H1 (cell line): ENCODE data around the gene COX19. TPM values are rescaled to one million over a fixed set of nuclear protein-coding genes. Genes with fewer than 3 reads are reported as not detected.

Experiments used
- CTCF ChIA-PET: fragments of 300-600 bp; sonication (Branson Sonifier 250); formaldehyde crosslinking; loops from one replicate; lab custom pipeline; 2021; ENCODE audit not compliant: partially characterized antibody; lab: Charles Lee
- POLR2A ChIA-PET: fragments of 300-600 bp; sonication (Branson Sonifier 250); formaldehyde crosslinking; loops from one replicate; lab custom pipeline; 2021; ENCODE audit warnings: inconsistent platforms; ENCODE audit not compliant: partially characterized antibody; lab: Charles Lee
- DNase-seq, 2 experiments: peaks; one replicate each; pipeline versions ENCODE4 v3.0.0 to v3.0.0-alpha.2; 2010 to 2022; ENCODE audit warnings: low spot score in 2 of 2, low read depth in 1 of 2, mixed read lengths in 1 of 2
- FAIRE-seq: peaks from 2 replicates; lab custom pipeline; 2011; peaks lifted over from hg19 to GRCh38; lab: Jason Lieb, UNC
- H2AFZ ChIP-seq: 2 replicates; pipeline ENCODE4 v1.8.1; 2012; ENCODE audit warnings: low read length, inconsistent platforms
- H2AK5ac ChIP-seq: 2 replicates; pipeline ENCODE4 v1.6.1; 2013; ENCODE audit warnings: low read depth, low read length
- H2BK120ac ChIP-seq: replicated peaks from 2 replicates; pipeline ENCODE3; 2013; ENCODE audit warnings: low read depth, low read length, inconsistent platforms
- H2BK12ac ChIP-seq: 2 replicates; pipeline ENCODE4 v1.6.1; 2013; ENCODE audit warnings: low read depth, low read length
- H2BK15ac ChIP-seq: 2 replicates; pipeline ENCODE4 v1.6.1; 2013; ENCODE audit warnings: low read length
- H2BK20ac ChIP-seq: 2 replicates; pipeline ENCODE4 v1.6.1; 2013; ENCODE audit warnings: low read length
- H2BK5ac ChIP-seq: 2 replicates; pipeline ENCODE4 v1.6.1; 2013; ENCODE audit warnings: low read depth, low read length
- H3K14ac ChIP-seq: 2 replicates; pipeline ENCODE4 v1.6.1; 2013; ENCODE audit warnings: inconsistent platforms; ENCODE audit not compliant: insufficient read length
- H3K18ac ChIP-seq: 2 replicates; pipeline ENCODE4 v1.6.1; 2013; ENCODE audit warnings: low read length; ENCODE audit errors: extremely low read depth
- H3K23ac ChIP-seq: 2 replicates; pipeline ENCODE4 v1.6.1; 2013; ENCODE audit warnings: inconsistent platforms; ENCODE audit not compliant: insufficient read length
- H3K23me2 ChIP-seq: 2 replicates; pipeline ENCODE4 v1.6.1; 2013; ENCODE audit warnings: low read depth, low read length
- H3K27ac ChIP-seq: 2 replicates; pipeline ENCODE4 v1.6.1; 2011; ENCODE audit warnings: low read depth, low read length, inconsistent platforms
- H3K27me3 ChIP-seq, 4 experiments: replicated peaks in 1 of 4; 1 replicate in 1 of 4; 2 replicates in 3 of 4; pipeline versions ENCODE4 v1.6.1 to v1.8.1; 2011 to 2013; ENCODE audit warnings: low read length in 3 of 4, mild to moderate bottlenecking in 3 of 4, inconsistent platforms in 2 of 4, mixed read lengths in 2 of 4, moderate library complexity in 1 of 4; ENCODE audit not compliant: control insufficient read depth in 3 of 4, insufficient read depth in 3 of 4; ENCODE audit errors: extremely low read depth in 1 of 4
- H3K36me3 ChIP-seq, 4 experiments: 2 replicates each; pipeline versions ENCODE4 v1.6.1 to v1.8.1; 2011 to 2013; ENCODE audit warnings: mild to moderate bottlenecking in 4 of 4, low read length in 3 of 4, moderate library complexity in 2 of 4, control low read depth in 1 of 4, inconsistent platforms in 1 of 4; ENCODE audit not compliant: insufficient read depth in 4 of 4, control insufficient read depth in 2 of 4
- H3K4ac ChIP-seq: replicated peaks from 2 replicates; pipeline ENCODE3; 2013; ENCODE audit warnings: low read length, low read depth, mixed read lengths, inconsistent platforms; ENCODE audit not compliant: insufficient read length
- H3K4me1 ChIP-seq, 4 experiments: replicated peaks in 1 of 4; 1 replicate in 1 of 4; 2 replicates in 3 of 4; pipeline versions ENCODE4 v1.6.1 to v1.8.1; 2011 to 2013; ENCODE audit warnings: low read length in 3 of 4, inconsistent platforms in 2 of 4, mixed read lengths in 1 of 4; ENCODE audit not compliant: insufficient read depth in 4 of 4, control insufficient read depth in 3 of 4
- H3K4me2 ChIP-seq, 2 experiments: 2 replicates each; pipeline versions ENCODE4 v1.6.1 to v1.8.1; 2011 to 2013; ENCODE audit warnings: low read depth in 2 of 2, low read length in 2 of 2, control low read depth in 1 of 2, inconsistent platforms in 1 of 2, mild to moderate bottlenecking in 1 of 2; ENCODE audit not compliant: insufficient read depth in 1 of 2
- H3K4me3 ChIP-seq, 4 experiments: fragments of 200-600, 300-600 bp in 1 of 4; sonication (generic), shearing (Covaris generic), sonication (Bioruptor Twin) in 1 of 4; 2 replicates each; pipeline versions ENCODE4 v1.5.1 to v1.8.1; 2011 to 2016; ENCODE audit warnings: low read length in 4 of 4, low read depth in 3 of 4, control low read depth in 2 of 4, inconsistent platforms in 2 of 4, mild to moderate bottlenecking in 2 of 4, mixed read lengths in 1 of 4, moderate library complexity in 1 of 4; ENCODE audit not compliant: insufficient read depth in 2 of 4; ENCODE audit errors: extremely low read depth in 1 of 4
- H3K56ac ChIP-seq: replicated peaks from 2 replicates; pipeline ENCODE3; 2013; ENCODE audit warnings: low read depth, mild to moderate bottlenecking, mixed read lengths, low read length, inconsistent platforms; ENCODE audit not compliant: insufficient read length
- H3K79me1 ChIP-seq: 2 replicates; pipeline ENCODE4 v1.6.1; 2013; ENCODE audit warnings: low read depth, low read length, control low read depth
- H3K79me2 ChIP-seq, 2 experiments: 2 replicates each; pipeline versions ENCODE4 v1.6.1 to v1.8.1; 2012 to 2013; ENCODE audit warnings: low read length in 2 of 2, mild to moderate bottlenecking in 2 of 2, inconsistent platforms in 1 of 2; ENCODE audit not compliant: insufficient read depth in 2 of 2, control insufficient read depth in 1 of 2
- H3K9ac ChIP-seq, 4 experiments: replicated peaks in 1 of 4; 1 replicate in 1 of 4; 2 replicates in 3 of 4; pipeline versions ENCODE4 v1.6.1 to v1.8.1; 2011 to 2013; ENCODE audit warnings: low read depth in 3 of 4, low read length in 3 of 4, control low read depth in 2 of 4, mild to moderate bottlenecking in 2 of 4, moderate library complexity in 2 of 4, inconsistent platforms in 1 of 4; ENCODE audit errors: extremely low read depth in 1 of 4
- H3K9me3 ChIP-seq, 2 experiments: 2 replicates each; pipeline versions ENCODE4 v1.6.1 to v1.8.1; 2012 to 2013; ENCODE audit warnings: mild to moderate bottlenecking in 2 of 2, moderate library complexity in 2 of 2, control low read depth in 1 of 2, inconsistent platforms in 1 of 2, low read depth in 1 of 2, low read length in 1 of 2, mixed read lengths in 1 of 2; ENCODE audit not compliant: insufficient read depth in 2 of 2
- H4K20me1 ChIP-seq, 2 experiments: replicated peaks in 1 of 2; 2 replicates each; pipeline versions ENCODE3 to v1.8.1; 2011 to 2013; ENCODE audit warnings: inconsistent platforms in 2 of 2, low read length in 2 of 2, mild to moderate bottlenecking in 1 of 2; ENCODE audit not compliant: insufficient read depth in 2 of 2, control insufficient read depth in 1 of 2
- H4K5ac ChIP-seq: 2 replicates; pipeline ENCODE4 v1.6.1; 2013; ENCODE audit warnings: low read length, low read depth, mixed read lengths, inconsistent platforms; ENCODE audit not compliant: insufficient read length
- H4K8ac ChIP-seq: 2 replicates; pipeline ENCODE4 v1.8.0; 2013; ENCODE audit warnings: mild to moderate bottlenecking, moderate library complexity, low read length, inconsistent platforms; ENCODE audit not compliant: insufficient read depth; ENCODE audit errors: extremely low read depth
- H4K91ac ChIP-seq: replicated peaks from 2 replicates; pipeline ENCODE3; 2013; ENCODE audit warnings: low read length, mixed read lengths, inconsistent platforms; ENCODE audit not compliant: insufficient read length
- BCL11A ChIP-seq, 2 experiments: IDR thresholded peaks; one replicate each; pipeline ENCODE4 v1.6.1; 2011; ENCODE audit warnings: low read depth in 2 of 2, low read length in 2 of 2, mild to moderate bottlenecking in 2 of 2
- FOSL1 ChIP-seq: IDR thresholded peaks from 2 replicates; pipeline ENCODE4 v1.6.1; 2011; ENCODE audit warnings: mild to moderate bottlenecking, low read depth, low read length, moderate library complexity; ENCODE audit not compliant: insufficient read depth
- HDAC2 ChIP-seq, 2 experiments: fragments of 300-600 bp in 1 of 2; sonication (generic) in 1 of 2; IDR thresholded peaks; 2 replicates each; pipeline ENCODE4 v1.6.1; 2011 to 2012; ENCODE audit warnings: low read depth in 2 of 2, low read length in 2 of 2, mild to moderate bottlenecking in 2 of 2, moderate library complexity in 2 of 2, borderline replicate concordance in 1 of 2, inconsistent platforms in 1 of 2
- MAFK ChIP-seq: IDR thresholded peaks from 2 replicates; pipeline ENCODE4 v1.6.1; 2012; ENCODE audit warnings: low read depth, mild to moderate bottlenecking, improper control_type of control experiment, low read length
- RAD21 ChIP-seq, 2 experiments: IDR thresholded peaks in 1 of 2; conservative IDR thresholded peaks in 1 of 2; 2 replicates each; pipeline ENCODE4 v1.6.1; 2011; ENCODE audit warnings: low read depth in 2 of 2, low read length in 2 of 2, improper control_type of control experiment in 1 of 2, inconsistent platforms in 1 of 2, mild to moderate bottlenecking in 1 of 2, moderate library complexity in 1 of 2
- TEAD4 ChIP-seq: IDR thresholded peaks from 2 replicates; pipeline ENCODE4 v1.6.1; 2012; ENCODE audit warnings: low read depth, low read length, inconsistent platforms, mixed read lengths
- WGBS, 2 experiments: shearing (Covaris generic) in 1 of 2; methylation state at CpG; one replicate each; pipeline versions ENCODE4 v1.1.6 to v1.1.7; 2013 to 2015; ENCODE audit warnings: low lambda C conversion rate in 2 of 2, mixed read lengths in 2 of 2, inconsistent platforms in 1 of 2, low coverage in 1 of 2, missing lambda C conversion rate in 1 of 2; ENCODE audit not compliant: insufficient replicate concordance in 2 of 2, insufficient coverage in 1 of 2, insufficient read length in 1 of 2; ENCODE audit errors: extremely low coverage in 1 of 2, missing lambda C conversion rate in 1 of 2; 5-methylcytosine and 5-hydroxymethylcytosine counted together
- polyA plus RNA-seq, 7 experiments: library from polyadenylated mRNA; depleted of rRNA in 3 of 7; stranded (reverse) in 5 of 7; unstranded in 2 of 7; fragments of >200 nt in 5 of 7; fragments of 200-250 nt in 2 of 7; gene quantifications; 1 replicate in 5 of 7; 2 replicates in 1 of 7; 4 replicates in 1 of 7; pipeline versions ENCODE4 v1.2.1 to v1.2.3, GENCODE V29; 2011 to 2013; ENCODE audit warnings: missing spikeins in 2 of 7, mixed read lengths in 2 of 7
- total RNA-seq: library from RNA; stranded (reverse); fragmentation: NEBNext Ultra II Directional; extraction: Animal tissue kit (Norgen Biotek cat#: 25700); gene quantifications from 2 replicates; pipeline ENCODE4 v1.2.1, GENCODE V29; 2021

The COX19 gene
- total and polyA plus RNA-seq, 2 of the 8 experiments (the other 6 are each of a cell fraction or from before 2014, with no cell fraction given) = 3.9 to 7.9 TPM

GRCh38 chr7:931871-932650 lies 43.3 kb downstream of the COX19 start:
- H4K5ac ChIP-seq = no peak overlapping the region
- no peaks in the 10 kb centered on the region for H3K23me2 ChIP-seq
- no peak overlapping the region for H3K4ac ChIP-seq
- no peak overlapping the region for H2BK15ac ChIP-seq
- H3K36me3 ChIP-seq = no peaks in the 10 kb centered on the region
- no peak overlapping the region for H2AFZ ChIP-seq
- no peak overlapping the region for H3K9ac ChIP-seq
- no peaks in the 10 kb centered on the region for H3K79me2 ChIP-seq
- H3K14ac ChIP-seq = no peak overlapping the region
- H4K20me1 ChIP-seq = no peaks in the 10 kb centered on the region
- CTCF ChIA-PET = interaction anchor here (1.5 kb wide), 1 partner anchor 244 kb away, joined by 5 read pairs; no protein-coding TSS in a partner anchor
- no peak overlapping the region for H3K27ac ChIP-seq
- no peaks in the 10 kb centered on the region for H3K9me3 ChIP-seq
- no peak for DNase-seq
- no peak for FAIRE-seq
- no peak overlapping the region for H3K56ac ChIP-seq
- no peak overlapping the region for H4K8ac ChIP-seq
- POLR2A ChIA-PET = interaction anchor here (0.8 to 2.1 kb wide), 2 partner anchors 11 to 40 kb away, joined by 3 to 8 read pairs; no protein-coding TSS in a partner anchor
- WGBS, 2 experiments = 91% methylated on average over 18 of the region's 21 CpGs; no CpG with 5 or more reads in 1 of the 2 experiments
- H3K4me3 ChIP-seq = no peak overlapping the region
- H2AK5ac ChIP-seq = no peak overlapping the region
- H3K27me3 ChIP-seq = no peaks in the 10 kb centered on the region
- H3K23ac ChIP-seq = no peak overlapping the region
- H3K18ac ChIP-seq = no peak overlapping the region
- no peak overlapping the region for H2BK12ac ChIP-seq
- H3K79me1 ChIP-seq = no peaks in the 10 kb centered on the region
- H3K4me2 ChIP-seq = no peak overlapping the region
- no peak overlapping the region for H2BK20ac ChIP-seq
- no peak overlapping the region for H4K91ac ChIP-seq
- no peak overlapping the region for H2BK120ac ChIP-seq
- no peak overlapping the region for H2BK5ac ChIP-seq
- H3K4me1 ChIP-seq = no peaks in the 10 kb centered on the region; a peak in 3 of 7 replicates
- no peak for TF ChIP-seq HDAC2 (IDR thresholded peaks at IDR 0.05; ENCODE audit: borderline replicate concordance in 1 of 2, low read depth in 2 of 2, low read length in 2 of 2)
- no peak for TF ChIP-seq RAD21 (IDR thresholded peaks at IDR 0.05 in 1 of 2, conservative IDR thresholded peaks at IDR 0.05 in 1 of 2; ENCODE audit: low read depth in 2 of 2, low read length in 2 of 2)
- TF ChIP-seq TEAD4 = no peak
- no peak for TF ChIP-seq BCL11A (IDR thresholded peaks at IDR 0.05; ENCODE audit: low read depth in 2 of 2, low read length in 2 of 2)
- no peak for TF ChIP-seq MAFK
- no peak for TF ChIP-seq FOSL1
